ENCODE measurements around the gene VPS11. TPM values are rescaled to one million over a fixed set of nuclear protein-coding genes. Genes with fewer than 3 reads are reported as not detected.

VPS11 gene
- total RNA-seq, 2 donors from 2014 or later = 23.0 to 24.1 TPM

- DNase-seq = peak; percentile 72
- Histone ChIP-seq H3K9me3 (no peaks in the 10 kb centered on the region), H3K4me3 (peak overlapping the region; percentile 86), H3K9ac (ENCODE audit: low read depth in 2 of 2, low read length in 2 of 2) (peak overlapping the region; percentile 86 to 90), H3K27ac (peak overlapping the region; percentile 65), H3K36me3 (peaks cover 8% of the 10 kb centered on the region), H3K27me3 (no peaks in the 10 kb centered on the region), H3K4me1 (no peaks in the 10 kb centered on the region)
- no peak for TF ChIP-seq CTCF (IDR thresholded peaks at IDR 0.05)
- intact Hi-C loops (cut with DNase I) = no loop called here
These were observed 40.7 kb downstream of the VPS11 start for GRCh38 chr11:119108146-119108856.

- no peak for TF ChIP-seq CTCF (IDR thresholded peaks at IDR 0.05)
- intact Hi-C loops (cut with DNase I) = no loop called here
- DNase-seq = peak; percentile 45
- Histone ChIP-seq H3K9me3 (no peaks in the 10 kb centered on the region), H3K9ac (ENCODE audit: low read depth in 2 of 2, low read length in 2 of 2) (peak overlapping the region in 1 of 2 donors; percentile 86), H3K27me3 (no peaks in the 10 kb centered on the region), H3K36me3 (peaks cover 8% of the 10 kb centered on the region), H3K4me3 (peak overlapping the region; percentile 86), H3K27ac (peak overlapping the region; percentile 65), H3K4me1 (no peaks in the 10 kb centered on the region)
These were observed 41.2 kb downstream of the VPS11 start for GRCh38 chr11:119108857-119109221.

GRCh38 chr11:119109843-119110242 is 42.2 kb downstream of the VPS11 start:
- TF ChIP-seq CTCF (IDR thresholded peaks at IDR 0.05) = no peak
- H3K27me3 ChIP-seq = no peaks in the 10 kb centered on the region
- H3K9me3 ChIP-seq = no peaks in the 10 kb centered on the region
- no peak overlapping the region for H3K4me3 ChIP-seq
- peak overlapping the region in 1 of 2 donors; percentile 30 for H3K9ac ChIP-seq (ENCODE audit: low read depth in 2 of 2, low read length in 2 of 2)
- no peaks in the 10 kb centered on the region for H3K4me1 ChIP-seq
- intact Hi-C loops (cut with DNase I) = no loop called here
- peaks cover 8% of the 10 kb centered on the region for H3K36me3 ChIP-seq
- H3K27ac ChIP-seq = no peak overlapping the region
- no peak for DNase-seq

- Histone ChIP-seq H3K4me3 (no peak overlapping the region), H3K9ac (ENCODE audit: low read depth in 2 of 2, low read length in 2 of 2) (no peak overlapping the region), H3K9me3 (no peaks in the 10 kb centered on the region), H3K27me3 (no peaks in the 10 kb centered on the region), H3K4me1 (no peaks in the 10 kb centered on the region), H3K36me3 (peaks cover 8% of the 10 kb centered on the region), H3K27ac (no peak overlapping the region)
- intact Hi-C loops (cut with DNase I) = no loop called here
- DNase-seq = no peak
- TF ChIP-seq CTCF (IDR thresholded peaks at IDR 0.05) = no peak
These were observed 42.8 kb downstream of the VPS11 start for GRCh38 chr11:119110439-119110838.

DNA sequence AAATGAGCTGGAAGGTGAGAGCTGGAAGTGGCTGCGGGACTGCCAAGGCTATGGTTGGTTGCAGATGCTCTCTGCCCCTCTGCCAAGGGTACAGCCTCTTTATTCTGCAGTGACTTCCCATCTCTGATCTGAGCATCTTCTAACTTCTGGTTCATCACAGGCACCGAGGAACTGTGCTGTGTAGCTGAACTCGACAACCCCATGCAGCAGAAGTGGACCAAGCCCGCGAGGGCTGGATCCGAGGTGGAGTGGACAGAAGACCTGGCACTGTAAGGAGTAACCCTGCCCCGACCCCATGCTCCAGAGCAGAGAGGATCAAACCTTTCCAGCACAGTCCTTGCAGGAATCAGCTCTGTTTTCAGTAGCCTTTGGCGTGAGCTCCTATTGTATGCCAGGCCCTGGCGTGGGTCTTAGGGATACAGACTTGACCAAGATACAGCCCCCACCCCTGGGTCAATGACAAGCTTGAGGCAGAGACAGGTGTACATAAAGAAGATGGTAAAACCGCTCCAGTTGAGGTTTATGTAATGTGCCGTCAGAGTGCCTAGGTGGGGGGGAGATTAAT is 43.8 kb downstream of the VPS11 start:
- intact Hi-C loops (cut with DNase I) = no loop called here
- H3K4me3 ChIP-seq = no peak overlapping the region
- no peaks in the 10 kb centered on the region for H3K27me3 ChIP-seq
- H3K27ac ChIP-seq = no peak overlapping the region
- no peaks in the 10 kb centered on the region for H3K4me1 ChIP-seq
- H3K36me3 ChIP-seq = peaks cover 8% of the 10 kb centered on the region
- no peak for DNase-seq
- H3K9me3 ChIP-seq = no peaks in the 10 kb centered on the region
- no peak for TF ChIP-seq CTCF (IDR thresholded peaks at IDR 0.05)
- H3K9ac ChIP-seq (ENCODE audit: low read depth in 2 of 2, low read length in 2 of 2) = no peak overlapping the region

Measured in colonic mucosa (tissue), 4 donors.